GM23338 (cell line): ENCODE measurements around the gene SRGAP2B.
"Not testable (repeated sequence)": the region's sequence is repeated elsewhere in the genome, so short reads cannot be mapped to it uniquely, and the experiment has no call there.

Source experiments
- CREB1 ChIP-seq: fragments of 250-450 bp; sonication (Bioruptor Pico); IDR thresholded peaks from 2 replicates; pipeline ENCODE4 v1.5.0; 2020; ENCODE audit warnings: low read depth, mild to moderate bottlenecking, moderate library complexity
- CTCF ChIP-seq, 2 experiments: fragments of 200-600 bp in 1 of 2; sonication (generic) in 1 of 2; conservative IDR thresholded peaks; 2 replicates each; pipeline versions ENCODE4 v1.5.1 to v1.6.1; 2016 to 2017; ENCODE audit warnings: antibody characterized with exemption in 2 of 2, low read depth in 2 of 2, mild to moderate bottlenecking in 2 of 2, moderate library complexity in 1 of 2
- ETS1 ChIP-seq: IDR thresholded peaks from 2 replicates; pipeline ENCODE4 v1.6.1; 2016; ENCODE audit warnings: antibody characterized with exemption
- EZH2 ChIP-seq: fragments of 200-600 bp; sonication (generic); IDR thresholded peaks from one replicate; pipeline ENCODE4 v1.8.0; 2017; ENCODE audit warnings: antibody characterized with exemption, mild to moderate bottlenecking, low read depth; ENCODE audit not compliant: unreplicated experiment
- EZH2phosphoT487 ChIP-seq: fragments of 200-600 bp; sonication (generic); IDR thresholded peaks from one replicate; pipeline ENCODE4 v1.8.1; 2018; ENCODE audit warnings: antibody characterized with exemption; ENCODE audit not compliant: unreplicated experiment
- JUNB ChIP-seq: IDR thresholded peaks from one replicate; pipeline ENCODE4 v1.6.1; 2016; ENCODE audit warnings: antibody characterized with exemption; ENCODE audit not compliant: unreplicated experiment
- NANOG ChIP-seq: IDR thresholded peaks from 2 replicates; pipeline ENCODE4 v1.6.1; 2016; ENCODE audit warnings: antibody characterized with exemption, borderline replicate concordance
- POLR2AphosphoS5 ChIP-seq: IDR thresholded peaks from 2 replicates; pipeline ENCODE4 v1.6.1; 2016; ENCODE audit warnings: antibody characterized with exemption, low read depth
- REST ChIP-seq: IDR thresholded peaks from one replicate; pipeline ENCODE4 v1.6.1; 2018; ENCODE audit warnings: antibody characterized with exemption; ENCODE audit not compliant: unreplicated experiment
- STAT1 ChIP-seq: IDR thresholded peaks from one replicate; pipeline ENCODE4 v1.6.1; 2016; ENCODE audit warnings: antibody characterized with exemption; ENCODE audit not compliant: unreplicated experiment
- ZNF114 ChIP-seq: fragments of 250-450 bp; sonication (Bioruptor Pico); IDR thresholded peaks from 2 replicates; pipeline ENCODE4 v1.5.0; 2020; ENCODE audit warnings: mild to moderate bottlenecking, moderate library complexity
- ZNF331 ChIP-seq: fragments of 250-450 bp; sonication (Bioruptor Pico); IDR thresholded peaks from 2 replicates; pipeline ENCODE4 v1.5.0; 2020; ENCODE audit warnings: low read depth, mild to moderate bottlenecking, moderate library complexity
- ZNF462 ChIP-seq: fragments of 250-450 bp; sonication (Bioruptor Pico); IDR thresholded peaks from 2 replicates; pipeline ENCODE4 v1.5.0; 2020; ENCODE audit warnings: mild to moderate bottlenecking, moderate library complexity

- not testable (repeated sequence) for TF ChIP-seq CTCF (conservative IDR thresholded peaks at IDR 0.05; ENCODE audit: low read depth in 2 of 2); EZH2; EZH2phosphoT487; CREB1 (CRISPR knock-in tag); POLR2AphosphoS5; REST; JUNB; STAT1; ZNF331 (CRISPR knock-in tag); ZNF462 (CRISPR knock-in tag); ETS1; ZNF114 (CRISPR knock-in tag); NANOG
Observed at GRCh38 chr1:145095284-145096057, at the start of gene SRGAP2B, which contains the start of gene FAM72D.
